Neuronal stem cell (in vitro differentiated cells): Measurements from ENCODE around the gene LIPA.

Experiments
- DNase-seq: peaks from one replicate; pipeline ENCODE4 v3.0.0-alpha.2; 2013; ENCODE audit warnings: low spot score
- H2AFZ ChIP-seq: one replicate; pipeline ENCODE4 v1.6.1; 2013; ENCODE audit warnings: mild to moderate bottlenecking, low read length, inconsistent platforms
- H2AK5ac ChIP-seq: 2 replicates; pipeline ENCODE4 v1.6.1; 2013; ENCODE audit warnings: low read depth, mild to moderate bottlenecking, inconsistent platforms, low read length, moderate library complexity, mixed read lengths
- H2BK120ac ChIP-seq: 2 replicates; pipeline ENCODE4 v1.6.1; 2013; ENCODE audit warnings: low read depth, mild to moderate bottlenecking, inconsistent platforms, low read length, moderate library complexity, mixed read lengths
- H2BK12ac ChIP-seq: one replicate; pipeline ENCODE4 v1.6.1; 2013; ENCODE audit warnings: low read length, inconsistent platforms
- H2BK15ac ChIP-seq: 2 replicates; pipeline ENCODE4 v1.6.1; 2013; ENCODE audit warnings: mild to moderate bottlenecking, low read length, inconsistent platforms, mixed read lengths
- H2BK5ac ChIP-seq: one replicate; pipeline ENCODE4 v1.6.1; 2013; ENCODE audit warnings: inconsistent platforms, mild to moderate bottlenecking, low read length, moderate library complexity
- H3K14ac ChIP-seq: one replicate; pipeline ENCODE4 v1.6.1; 2013; ENCODE audit warnings: low read length, inconsistent platforms
- H3K18ac ChIP-seq: 2 replicates; pipeline ENCODE4 v1.6.1; 2013; ENCODE audit warnings: low read length, inconsistent platforms
- H3K23ac ChIP-seq: 2 replicates; pipeline ENCODE4 v1.6.1; 2013; ENCODE audit warnings: low read depth, mild to moderate bottlenecking, mixed read lengths, low read length, inconsistent platforms; ENCODE audit not compliant: poor library complexity
- H3K27ac ChIP-seq: replicated peaks from 3 replicates; pipeline ENCODE4 v1.5.1; 2013; ENCODE audit warnings: low read length, inconsistent platforms
- H3K27me3 ChIP-seq, 3 experiments: 2 replicates each; pipeline ENCODE4 v1.6.1; 2013; ENCODE audit warnings: low read length in 3 of 3, mild to moderate bottlenecking in 2 of 3, inconsistent platforms in 1 of 3, low read depth in 1 of 3, mixed read lengths in 1 of 3, moderate library complexity in 1 of 3; ENCODE audit not compliant: control insufficient read depth in 3 of 3, insufficient read depth in 3 of 3
- H3K36me3 ChIP-seq, 2 donors: replicated peaks in 1 of 2; 2 replicates each; pipeline ENCODE4 v1.6.1; 2013; ENCODE audit warnings: low read length in 2 of 2; ENCODE audit not compliant: control insufficient read depth in 2 of 2, insufficient read depth in 2 of 2
- H3K4ac ChIP-seq: 2 replicates; pipeline ENCODE4 v1.6.1; 2013; ENCODE audit warnings: inconsistent platforms, mild to moderate bottlenecking, low read length, moderate library complexity
- H3K4me1 ChIP-seq, 2 donors: 1 replicate in 1 of 2; 2 replicates in 1 of 2; pipeline ENCODE4 v1.6.1; 2013; ENCODE audit warnings: low read length in 2 of 2, low read depth in 1 of 2; ENCODE audit not compliant: control insufficient read depth in 2 of 2, insufficient read depth in 1 of 2
- H3K4me2 ChIP-seq: one replicate; pipeline ENCODE4 v1.6.1; 2013; ENCODE audit warnings: mild to moderate bottlenecking, low read length, inconsistent platforms; ENCODE audit not compliant: insufficient read depth, poor library complexity, severe bottlenecking
- H3K4me3 ChIP-seq, 2 donors: 2 replicates each; pipeline ENCODE4 v1.5.1; 2013; ENCODE audit warnings: low read length in 2 of 2, mild to moderate bottlenecking in 2 of 2, inconsistent platforms in 1 of 2, moderate library complexity in 1 of 2
- H3K79me1 ChIP-seq: one replicate; pipeline ENCODE4 v1.6.1; 2013; ENCODE audit warnings: low read depth, mild to moderate bottlenecking, inconsistent platforms, low read length, moderate library complexity
- H3K9ac ChIP-seq: one replicate; pipeline ENCODE4 v1.6.1; 2013; ENCODE audit warnings: mild to moderate bottlenecking, low read depth, low read length, inconsistent platforms; ENCODE audit not compliant: poor library complexity
- H3K9me3 ChIP-seq, 2 donors: replicated peaks in 1 of 2; 2 replicates each; pipeline versions ENCODE3 to v1.6.1; 2013; ENCODE audit warnings: low read length in 2 of 2, mild to moderate bottlenecking in 2 of 2, inconsistent platforms in 1 of 2, low read depth in 1 of 2, mixed read lengths in 1 of 2, moderate library complexity in 1 of 2; ENCODE audit not compliant: control insufficient read depth in 2 of 2, insufficient read depth in 1 of 2
- H4K8ac ChIP-seq: one replicate; pipeline ENCODE4 v1.6.1; 2013; ENCODE audit warnings: low read depth, mild to moderate bottlenecking, inconsistent platforms, low read length, moderate library complexity
- H4K91ac ChIP-seq: one replicate; pipeline ENCODE4 v1.6.1; 2013; ENCODE audit warnings: low read length, low read depth, mild to moderate bottlenecking, inconsistent platforms; ENCODE audit not compliant: poor library complexity
- WGBS, 2 donors: extraction: QIAGEN DNeasy Blood & Tissue Kit; methylation state at CpG; one replicate each; pipeline ENCODE4 v1.1.7; 2013; ENCODE audit warnings: missing lambda C conversion rate in 2 of 2, mixed read lengths in 1 of 2; ENCODE audit not compliant: insufficient read length in 2 of 2, insufficient replicate concordance in 1 of 2; ENCODE audit errors: extremely low coverage in 2 of 2; 5-methylcytosine and 5-hydroxymethylcytosine counted together

Gene LIPA

GRCh38 chr10:89164080-89164479 lies 87.5 kb downstream of the LIPA start:
- no peak overlapping the region for H2BK12ac ChIP-seq
- no peak overlapping the region for H2AK5ac ChIP-seq
- H3K4me2 ChIP-seq: no peak overlapping the region
- no peak overlapping the region for H4K8ac ChIP-seq
- H3K23ac ChIP-seq: no peak overlapping the region
- WGBS, 2 donors: no CpG with 5 or more reads among the region's 3 CpGs
- H3K79me1 ChIP-seq: no peaks in the 10 kb centered on the region
- H3K9me3 ChIP-seq: no peaks in the 10 kb centered on the region
- H3K14ac ChIP-seq: no peak overlapping the region
- H2BK15ac ChIP-seq: no peak overlapping the region
- no peak overlapping the region for H2BK120ac ChIP-seq
- H3K27ac ChIP-seq: no peak overlapping the region
- H2BK5ac ChIP-seq: no peak overlapping the region
- H3K36me3 ChIP-seq: no peaks in the 10 kb centered on the region
- H2AFZ ChIP-seq: no peak overlapping the region
- H3K4me3 ChIP-seq: no peak overlapping the region
- H4K91ac ChIP-seq: no peak overlapping the region
- H3K4ac ChIP-seq: no peak overlapping the region
- no peaks in the 10 kb centered on the region for H3K4me1 ChIP-seq
- H3K18ac ChIP-seq: no peak overlapping the region
- no peak for DNase-seq
- H3K27me3 ChIP-seq: no peaks in the 10 kb centered on the region
- H3K9ac ChIP-seq: no peak overlapping the region
